Measurements from ENCODE around the gene ENTPD7. TPM values are rescaled to one million over a fixed set of nuclear protein-coding genes. Genes with fewer than 3 reads are reported as not detected.

The ENTPD7 gene
- total and polyA plus RNA-seq, 2 of the 8 experiments (the other 6 are each of a cell fraction or from before 2014, with no cell fraction given) = 5.0 to 15.6 TPM

DNA sequence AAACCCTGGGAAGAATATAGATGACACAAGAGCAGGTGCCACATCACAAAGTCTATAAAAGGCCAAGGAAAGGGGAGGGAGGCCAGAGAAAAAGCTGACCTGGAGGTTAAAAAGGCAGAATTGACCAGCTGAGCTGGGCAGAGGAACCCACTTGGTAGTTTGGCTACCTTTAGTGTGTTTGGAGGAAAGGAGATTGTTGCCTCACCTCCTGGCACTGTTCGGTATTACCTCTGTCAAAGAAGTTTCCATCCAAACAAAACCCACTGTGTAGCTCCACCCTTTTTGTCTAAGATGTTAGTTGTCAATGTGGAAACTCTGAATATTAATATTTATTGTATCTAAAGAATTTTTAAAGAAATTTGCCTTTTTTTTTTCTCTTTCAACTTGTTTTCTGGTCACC, 23.4 kb downstream of the ENTPD7 start (continued):
- TF ChIP-seq, protein P1, sequence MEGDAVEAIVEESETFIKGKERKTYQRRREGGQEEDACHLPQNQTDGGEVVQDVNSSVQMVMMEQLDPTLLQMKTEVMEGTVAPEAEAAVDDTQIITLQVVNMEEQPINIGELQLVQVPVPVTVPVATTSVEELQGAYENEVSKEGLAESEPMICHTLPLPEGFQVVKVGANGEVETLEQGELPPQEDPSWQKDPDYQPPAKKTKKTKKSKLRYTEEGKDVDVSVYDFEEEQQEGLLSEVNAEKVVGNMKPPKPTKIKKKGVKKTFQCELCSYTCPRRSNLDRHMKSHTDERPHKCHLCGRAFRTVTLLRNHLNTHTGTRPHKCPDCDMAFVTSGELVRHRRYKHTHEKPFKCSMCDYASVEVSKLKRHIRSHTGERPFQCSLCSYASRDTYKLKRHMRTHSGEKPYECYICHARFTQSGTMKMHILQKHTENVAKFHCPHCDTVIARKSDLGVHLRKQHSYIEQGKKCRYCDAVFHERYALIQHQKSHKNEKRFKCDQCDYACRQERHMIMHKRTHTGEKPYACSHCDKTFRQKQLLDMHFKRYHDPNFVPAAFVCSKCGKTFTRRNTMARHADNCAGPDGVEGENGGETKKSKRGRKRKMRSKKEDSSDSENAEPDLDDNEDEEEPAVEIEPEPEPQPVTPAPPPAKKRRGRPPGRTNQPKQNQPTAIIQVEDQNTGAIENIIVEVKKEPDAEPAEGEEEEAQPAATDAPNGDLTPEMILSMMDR (IDR thresholded peaks at IDR 0.05; ENCODE audit: control extremely low read depth in 1 of 3, insufficient read depth in 1 of 3, low read depth in 1 of 3, low read length in 3 of 3) = peak in 2 of 3 experiments; percentile 11 to 37; a peak in 2 of 4 replicates
- no peak for TF ChIP-seq PHF8 (conservative IDR thresholded peaks at IDR 0.05; ENCODE audit: low read depth, low read length)
